CD4-positive, alpha-beta T cell (primary cell): ENCODE results near the gene DLGAP5. TPM values are rescaled to one million over a fixed set of nuclear protein-coding genes. Genes with fewer than 3 reads are reported as not detected.
A peak's percentile ranks its signal among the peaks of the same experiment; 100 is the strongest.

Experiments
- ATAC-seq: fragments of 200-7000 bp; cut with Tn5 transposase; one replicate; pipeline ENCODE4 v1.10.0; 2022; ENCODE audit warnings: mild to moderate bottlenecking; ENCODE audit not compliant: poor library complexity
- CTCF ChIA-PET: fragments of 350-600 bp; sonication (Branson Sonifier 250); formaldehyde crosslinking; loops from one replicate; lab custom pipeline; 2021; ENCODE audit warnings: antibody characterized with exemption, inconsistent platforms; lab: Charles Lee
- POLR2A ChIA-PET: fragments of 350-600 bp; sonication (Branson Sonifier 250); formaldehyde crosslinking; loops from one replicate; lab custom pipeline; 2021; ENCODE audit warnings: antibody characterized with exemption, inconsistent platforms; lab: Charles Lee
- DNase-seq, 14 experiments: peaks; one replicate each; pipeline ENCODE4 v3.0.0-alpha.2; 2013 to 2020; ENCODE audit warnings: mixed read lengths in 2 of 14
- H3K27ac ChIP-seq, 2 donors: one replicate each; pipeline versions ENCODE4 v1.5.1 to v1.7.0; 2013; ENCODE audit warnings: low read length in 2 of 2, low read depth in 1 of 2, mild to moderate bottlenecking in 1 of 2
- H3K27me3 ChIP-seq, 2 experiments: 1 replicate in 1 of 2; 2 replicates in 1 of 2; pipeline versions ENCODE4 v1.6.1 to v1.7.0; 2013; ENCODE audit warnings: low read length in 2 of 2, control low read depth in 1 of 2, mild to moderate bottlenecking in 1 of 2, moderate library complexity in 1 of 2; ENCODE audit not compliant: insufficient read depth in 2 of 2, control insufficient read depth in 1 of 2
- H3K36me3 ChIP-seq: one replicate; pipeline ENCODE4 v1.6.1; 2013; ENCODE audit warnings: low read length, control low read depth; ENCODE audit not compliant: insufficient read depth
- H3K4me1 ChIP-seq: one replicate; pipeline ENCODE4 v1.6.1; 2013; ENCODE audit warnings: low read length, control low read depth; ENCODE audit not compliant: insufficient read depth
- H3K4me3 ChIP-seq: one replicate; pipeline ENCODE4 v1.5.1; 2013; ENCODE audit warnings: mild to moderate bottlenecking, low read length, moderate library complexity
- H3K9me3 ChIP-seq, 2 experiments: 1 replicate in 1 of 2; 2 replicates in 1 of 2; pipeline versions ENCODE4 v1.6.1 to v1.7.0; 2013; ENCODE audit warnings: low read length in 2 of 2, mild to moderate bottlenecking in 2 of 2, control low read depth in 1 of 2, moderate library complexity in 1 of 2; ENCODE audit not compliant: control insufficient read depth in 1 of 2, insufficient read depth in 1 of 2
- H3K27ac Mint-ChIP-seq: one replicate; pipeline ENCODE4 v1.8.0; 2020; ENCODE audit warnings: mixed read lengths
- H3K27me3 Mint-ChIP-seq: one replicate; pipeline ENCODE4 v1.8.0; 2021; ENCODE audit warnings: mixed read lengths
- H3K36me3 Mint-ChIP-seq: one replicate; pipeline ENCODE4 v1.8.0; 2021; ENCODE audit warnings: low read depth, mixed read lengths
- H3K4me1 Mint-ChIP-seq: one replicate; pipeline ENCODE4 v1.8.0; 2021; ENCODE audit warnings: low read depth, mixed read lengths
- H3K4me3 Mint-ChIP-seq: one replicate; pipeline ENCODE4 v1.8.0; 2020; ENCODE audit warnings: mild to moderate bottlenecking, mixed read lengths
- H3K9me3 Mint-ChIP-seq: one replicate; pipeline ENCODE4 v1.8.0; 2020; ENCODE audit warnings: mixed read lengths
- CTCF ChIP-seq: fragments of 200-600 bp; IDR thresholded peaks from one replicate; pipeline ENCODE4 v1.8.0; 2022; ENCODE audit warnings: antibody characterized with exemption, mild to moderate bottlenecking
- intact Hi-C, 2 experiments: fragments of 100-400 bp; cut with DNase I in 1 of 2; cut with micrococcal nuclease in 1 of 2; formaldehyde crosslinking; loops; one replicate each; pipeline versions ENCODE4 v1.15.1 to v1.9.0; 2023 to 2025; cut with DNase I, micrococcal nuclease
- total RNA-seq, 174 experiments: library from RNA in 2 of 174; stranded (reverse) in 2 of 174; gene quantifications; one replicate each; pipeline ENCODE4 v1.2.3 and lab custom pipeline; 2021 to 2026

DLGAP5 gene
- total RNA-seq, 2 experiments from 2014 or later, result 0.25 TPM; not detected in 1

GRCh38 chr14:55160989-55161388, 30.4 kb downstream of the DLGAP5 start:
- no peak overlapping the region for H3K4me3 Mint-ChIP-seq
- intact Hi-C loops, result loop anchor here (1.0 to 10.0 kb wide), 2 partner anchors 72 to 596 kb away; partner anchors contain the start of gene SAMD4A (in 1 of the 2)
- DNase-seq (peak in 3 of 14 experiments; percentile 62 to 68 (median 66)), ATAC-seq (peak; percentile 75)
- H3K36me3 ChIP-seq, result no peaks in the 10 kb centered on the region
- peaks cover 13% of the 10 kb centered on the region for H3K4me1 Mint-ChIP-seq
- H3K4me1 ChIP-seq, result no peaks in the 10 kb centered on the region
- H3K9me3 Mint-ChIP-seq, result no peaks in the 10 kb centered on the region
- no peaks in the 10 kb centered on the region for H3K27me3 ChIP-seq
- CTCF ChIA-PET, result interaction anchor here (0.5 to 3.2 kb wide), 17 partner anchors 10 to 873 kb away, joined by 3 to 27 read pairs (median 4); partner anchors contain the start of genes MAPK1IP1L, SOCS4 and WDHD1
- H3K4me3 ChIP-seq, result no peak overlapping the region
- no peaks in the 10 kb centered on the region for H3K9me3 ChIP-seq
- H3K36me3 Mint-ChIP-seq, result no peaks in the 10 kb centered on the region
- TF ChIP-seq CTCF, result peak; percentile 64
- no peaks in the 10 kb centered on the region for H3K27me3 Mint-ChIP-seq
- H3K27ac ChIP-seq, result no peak overlapping the region
- POLR2A ChIA-PET, result interaction anchor here (1.0 kb wide), 2 partner anchors 58 to 110 kb away, joined by 5 to 8 read pairs; partner anchors contain the start of gene MAPK1IP1L
- H3K27ac Mint-ChIP-seq, result no peak overlapping the region

GRCh38 chr14:55158412-55158811, 33.0 kb downstream of the DLGAP5 start:
- Mint-ChIP-seq H3K36me3 (no peaks in the 10 kb centered on the region), H3K9me3 (no peaks in the 10 kb centered on the region), H3K4me3 (no peak overlapping the region), H3K27me3 (no peaks in the 10 kb centered on the region), H3K27ac (no peak overlapping the region), H3K4me1 (peaks cover 6% of the 10 kb centered on the region)
- ATAC-seq (no peak), DNase-seq (peak in 1 of 14 experiments; percentile 20)
- H3K9me3 ChIP-seq, result no peaks in the 10 kb centered on the region
- H3K4me1 ChIP-seq, result no peaks in the 10 kb centered on the region
- H3K27me3 ChIP-seq, result no peaks in the 10 kb centered on the region
- POLR2A ChIA-PET, result no interaction called here
- H3K36me3 ChIP-seq, result no peaks in the 10 kb centered on the region
- CTCF ChIA-PET, result interaction anchor here (3.2 kb wide), 1 partner anchor 70 kb away, joined by 27 read pairs; no protein-coding TSS in a partner anchor
- no peak overlapping the region for H3K4me3 ChIP-seq
- no peak for TF ChIP-seq CTCF
- no peak overlapping the region for H3K27ac ChIP-seq
- intact Hi-C loops, result no loop called here

GRCh38 chr14:55157080-55157479, 34.3 kb downstream of the DLGAP5 start:
- Histone ChIP-seq H3K27me3 (no peaks in the 10 kb centered on the region), H3K4me1 (no peaks in the 10 kb centered on the region), H3K27ac (no peak overlapping the region), H3K4me3 (no peak overlapping the region), H3K36me3 (no peaks in the 10 kb centered on the region), H3K9me3 (no peaks in the 10 kb centered on the region)
- Mint-ChIP-seq H3K9me3 (no peaks in the 10 kb centered on the region), H3K4me1 (peaks cover 6% of the 10 kb centered on the region), H3K27me3 (no peaks in the 10 kb centered on the region), H3K36me3 (no peaks in the 10 kb centered on the region), H3K27ac (no peak overlapping the region), H3K4me3 (no peak overlapping the region)
- intact Hi-C loops, result no loop called here
- ChIA-PET CTCF (no interaction called here), POLR2A (interaction anchor here (1.2 kb wide), 1 partner anchor 59 kb away, joined by 5 read pairs; no protein-coding TSS in a partner anchor)
- ATAC-seq (no peak), DNase-seq (no peak)
- no peak for TF ChIP-seq CTCF
